Cardiac fibroblast (primary cell): ENCODE data around the gene TLR10.
"Not testable (repeated sequence)": the region's sequence is repeated elsewhere in the genome, so short reads cannot be mapped to it uniquely, and the experiment has no call there.

ENCODE experiments used
- DNase-seq, 2 donors: peaks; one replicate each; pipeline versions ENCODE4 v3.0.0 to v3.0.0-alpha.2; 2010; ENCODE audit warnings: low read depth in 2 of 2
- H3K4me3 ChIP-seq, 2 donors: replicated peaks in 1 of 2; 1 replicate in 1 of 2; 2 replicates in 1 of 2; pipeline ENCODE4 v1.5.1; 2011; ENCODE audit warnings: low read depth in 2 of 2, low read length in 2 of 2, mild to moderate bottlenecking in 2 of 2, moderate library complexity in 1 of 2
- TF ChIP-seq, protein P1 (sequence below): IDR thresholded peaks from one replicate; pipeline ENCODE4 v1.5.1; 2011; ENCODE audit warnings: low read depth, mild to moderate bottlenecking, low read length, inconsistent platforms

Gene TLR10

DNA sequence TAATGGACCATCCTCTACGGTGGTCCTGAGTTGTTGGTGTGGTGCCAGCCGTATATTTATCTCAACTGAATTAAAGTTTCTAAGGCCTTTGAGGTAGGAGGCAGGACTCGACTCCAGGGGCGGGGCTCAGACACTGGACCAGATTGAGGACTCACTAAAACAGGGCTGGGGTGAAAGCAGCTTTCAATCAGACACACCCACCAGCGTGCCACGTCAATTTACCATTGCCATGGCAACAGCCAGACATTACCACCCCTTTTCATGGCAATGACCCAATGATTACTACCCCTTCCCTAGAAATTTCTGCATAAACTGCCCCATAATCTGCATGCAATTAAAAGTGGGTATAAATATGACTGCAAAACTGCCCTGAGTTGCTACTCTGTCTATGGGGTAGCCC is 28.5 kb upstream of the TLR10 start:
- TF ChIP-seq, protein P1, sequence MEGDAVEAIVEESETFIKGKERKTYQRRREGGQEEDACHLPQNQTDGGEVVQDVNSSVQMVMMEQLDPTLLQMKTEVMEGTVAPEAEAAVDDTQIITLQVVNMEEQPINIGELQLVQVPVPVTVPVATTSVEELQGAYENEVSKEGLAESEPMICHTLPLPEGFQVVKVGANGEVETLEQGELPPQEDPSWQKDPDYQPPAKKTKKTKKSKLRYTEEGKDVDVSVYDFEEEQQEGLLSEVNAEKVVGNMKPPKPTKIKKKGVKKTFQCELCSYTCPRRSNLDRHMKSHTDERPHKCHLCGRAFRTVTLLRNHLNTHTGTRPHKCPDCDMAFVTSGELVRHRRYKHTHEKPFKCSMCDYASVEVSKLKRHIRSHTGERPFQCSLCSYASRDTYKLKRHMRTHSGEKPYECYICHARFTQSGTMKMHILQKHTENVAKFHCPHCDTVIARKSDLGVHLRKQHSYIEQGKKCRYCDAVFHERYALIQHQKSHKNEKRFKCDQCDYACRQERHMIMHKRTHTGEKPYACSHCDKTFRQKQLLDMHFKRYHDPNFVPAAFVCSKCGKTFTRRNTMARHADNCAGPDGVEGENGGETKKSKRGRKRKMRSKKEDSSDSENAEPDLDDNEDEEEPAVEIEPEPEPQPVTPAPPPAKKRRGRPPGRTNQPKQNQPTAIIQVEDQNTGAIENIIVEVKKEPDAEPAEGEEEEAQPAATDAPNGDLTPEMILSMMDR, result no peak
- H3K4me3 ChIP-seq, result no peak overlapping the region
- no peak for DNase-seq

DNA sequence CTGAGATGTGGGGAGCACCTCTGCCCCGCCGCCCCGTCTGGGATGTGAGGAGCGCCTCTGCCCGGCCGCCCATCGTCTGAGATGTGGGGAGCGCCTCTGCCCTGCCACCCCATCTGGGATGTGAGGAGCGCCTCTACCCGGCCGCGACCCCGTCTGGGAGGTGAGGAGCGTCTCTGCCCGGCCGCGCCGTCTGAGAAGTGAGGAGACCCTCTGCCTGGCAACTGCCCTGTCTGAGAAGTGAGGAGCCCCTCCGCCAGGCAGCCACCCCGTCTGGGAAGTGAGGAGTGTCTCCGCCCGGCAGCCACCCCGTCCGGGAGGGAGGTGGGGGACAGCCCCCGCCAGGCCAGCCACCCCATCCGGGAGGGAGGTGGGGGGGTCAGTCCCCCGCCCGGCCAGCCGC is 24.7 kb upstream of the TLR10 start:
- not testable (repeated sequence) for DNase-seq, H3K4me3 ChIP-seq

DNA sequence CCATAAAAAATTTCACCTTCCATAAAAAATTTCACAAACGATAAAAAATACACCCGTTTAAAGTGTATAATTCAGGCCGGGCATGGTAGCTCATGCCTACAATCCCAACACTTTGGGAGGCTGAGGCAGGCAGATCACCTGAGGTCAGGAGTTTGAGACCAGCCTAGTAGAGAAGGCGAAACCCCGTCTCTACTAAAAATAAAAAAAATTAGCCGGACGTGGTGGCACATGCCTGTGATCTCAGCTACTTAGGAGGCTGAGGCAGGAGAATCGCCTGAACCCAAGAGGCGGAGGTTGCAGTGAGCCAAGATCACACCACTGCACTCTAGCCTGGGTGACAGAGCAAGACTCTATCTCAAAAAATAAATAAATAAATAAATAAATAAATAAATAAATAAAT is 23.5 kb upstream of the TLR10 start:
- not testable (repeated sequence) for H3K4me3 ChIP-seq

DNA sequence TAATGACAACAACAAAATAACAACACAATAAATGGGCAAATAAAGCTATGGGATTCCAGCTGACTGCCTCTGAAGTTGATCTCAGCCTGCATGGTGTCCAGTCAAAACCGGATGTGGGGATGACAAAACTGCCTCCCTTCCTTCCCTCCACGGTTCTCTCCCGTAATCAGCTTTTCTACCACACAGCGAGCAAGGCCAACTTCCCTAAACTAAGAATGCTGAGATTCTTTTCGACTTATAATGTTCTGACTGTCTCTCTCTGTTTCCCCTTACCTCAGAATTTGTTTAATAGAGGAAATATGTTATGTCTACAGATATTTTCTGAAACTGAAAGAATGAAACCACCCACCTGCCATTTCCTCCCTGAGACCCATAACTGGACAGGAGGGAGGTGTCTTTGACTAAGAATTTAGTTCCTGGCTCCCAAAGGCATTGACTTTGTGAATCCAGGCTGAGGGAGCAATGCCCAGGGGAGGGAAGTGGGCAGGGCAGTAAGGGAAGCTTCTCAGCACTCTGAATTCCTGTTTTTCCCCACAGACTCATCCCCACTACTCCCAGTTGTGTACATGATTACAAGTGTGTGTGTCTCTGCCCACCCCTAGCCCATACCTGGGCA is 22.8 kb upstream of the TLR10 start:
- peak; percentile 39 to 62 for DNase-seq
- TF ChIP-seq, protein P1, result no peak
- H3K4me3 ChIP-seq, result peak overlapping the region in 1 of 2 donors; percentile 32

More for the DNA sequence above, 23.5 kb upstream of the TLR10 start:
- not testable (repeated sequence) for DNase-seq

DNA sequence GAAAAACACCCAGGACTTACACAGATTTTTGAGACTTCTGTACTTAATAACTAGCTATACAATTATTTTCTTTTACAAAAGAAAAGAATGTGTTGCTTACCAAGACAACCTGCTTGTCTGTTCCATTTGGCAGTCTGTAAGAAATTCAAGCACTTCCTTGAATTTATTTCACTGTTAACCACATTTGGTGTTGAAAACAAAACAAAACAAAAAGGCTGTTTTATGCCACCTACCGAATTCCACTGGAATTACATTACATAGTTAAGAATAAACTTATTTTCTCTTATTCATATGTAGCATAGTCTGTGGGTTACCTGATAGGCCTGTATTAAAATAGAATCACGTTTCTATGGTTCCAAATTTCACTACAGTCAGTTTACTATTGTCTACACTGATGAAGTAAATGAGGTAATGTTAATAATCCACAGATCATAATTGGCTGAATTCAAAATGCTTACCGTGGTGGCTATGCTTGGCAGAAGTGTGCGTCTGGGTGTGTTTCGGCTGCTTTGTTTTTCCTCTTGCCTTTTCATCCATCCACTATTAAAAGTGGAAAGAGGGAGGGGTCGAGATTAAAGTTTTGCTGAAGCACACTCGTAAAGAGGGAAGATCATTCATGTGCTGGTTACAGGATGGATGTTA is 22.0 kb upstream of the TLR10 start, which contains the start of gene TLR1:
Gene TLR1 (minus strand): TSS at position 138 of the 642 bp plus-strand sequence. CDS start 5,960 bp downstream, outside the sequence.
- H3K4me3 ChIP-seq, result peak within 1 kb of the TSS; percentile 6 to 32
- peak; percentile 81 to 83 for DNase-seq
- TF ChIP-seq, protein P1, result peak; percentile 45

DNA sequence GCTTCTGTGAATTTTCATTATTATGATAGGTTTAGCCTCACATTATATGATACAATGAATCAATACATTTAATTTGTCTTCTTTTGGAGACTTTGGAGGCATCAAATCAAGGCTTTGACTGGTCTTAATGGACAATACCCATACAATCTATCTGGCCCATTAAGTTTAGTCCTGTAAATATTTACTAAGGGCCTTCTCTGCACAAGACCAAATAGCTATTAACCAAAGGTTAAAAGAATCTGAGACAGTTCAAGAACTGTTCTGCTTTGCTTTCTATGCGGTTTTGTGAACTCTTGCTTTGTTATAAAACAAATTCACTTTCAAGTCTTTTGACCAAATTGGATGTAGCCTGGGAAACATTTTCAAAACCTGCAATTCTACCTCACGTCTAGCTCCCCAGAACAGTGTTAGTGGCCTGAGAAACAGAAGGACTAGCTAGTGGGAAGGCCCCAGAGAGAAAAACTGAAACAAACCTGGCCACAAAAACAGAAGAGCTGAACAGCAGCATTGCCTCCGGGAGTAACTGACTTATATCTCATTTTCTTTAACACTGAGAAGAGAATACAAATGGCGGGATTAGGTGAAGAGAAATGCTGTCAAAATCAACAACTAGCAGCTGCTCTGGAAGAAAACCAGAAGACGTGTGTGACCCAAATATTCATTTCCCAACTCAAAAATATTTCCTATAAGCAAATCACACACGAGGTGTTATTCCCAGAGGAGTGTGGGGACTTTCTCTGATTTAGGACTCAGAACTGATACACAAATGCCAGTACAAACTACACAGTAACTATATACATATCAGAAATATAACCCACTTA is 21.3 kb upstream of the TLR10 start:
- DNase-seq, result peak in 1 of 2 donors; percentile 58
- TF ChIP-seq, protein P1, result no peak
- H3K4me3 ChIP-seq, result peak overlapping the region; percentile 1 to 6

DNA sequence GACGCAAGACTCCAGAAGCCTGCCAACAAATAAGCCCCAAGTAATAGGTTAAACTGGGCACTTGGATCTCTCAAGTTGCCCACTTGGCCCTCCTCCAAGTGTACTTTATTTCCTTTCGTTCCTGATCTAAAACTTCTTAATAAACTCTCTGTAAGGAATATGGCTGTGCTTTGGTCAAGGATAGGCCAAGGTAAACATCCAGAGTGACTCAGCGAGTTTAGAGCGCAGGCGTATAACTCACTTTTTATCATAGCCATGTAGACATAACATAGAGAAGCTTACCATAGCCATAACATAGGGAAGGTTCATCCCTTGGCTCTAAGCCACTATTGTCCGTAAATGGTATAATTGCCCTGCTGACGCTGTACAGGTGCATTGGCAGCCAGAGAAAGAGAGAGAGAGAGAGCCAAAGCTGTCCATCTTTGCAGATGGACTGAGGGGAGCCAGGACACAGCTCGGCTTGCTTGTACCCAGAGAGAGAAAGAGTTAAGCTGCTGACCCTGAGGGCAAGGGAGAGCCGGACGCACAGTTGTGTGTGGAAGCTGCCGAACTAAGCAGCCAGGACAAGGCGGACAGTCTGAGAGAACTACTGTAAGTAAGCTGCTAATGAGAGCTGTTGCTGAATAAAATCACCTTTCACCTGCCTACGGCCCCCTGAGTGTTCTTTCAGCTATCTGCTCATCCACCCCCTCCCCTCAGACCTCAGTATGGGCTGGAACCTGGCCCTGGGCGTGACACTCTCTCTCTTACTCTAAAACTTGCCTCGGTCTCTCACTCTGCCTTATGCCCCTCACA is 20.0 kb upstream of the TLR10 start:
- DNase-seq, result no peak
- TF ChIP-seq, protein P1, result no peak

More for the DNA sequence above, 20.0 kb upstream of the TLR10 start:
- H3K4me3 ChIP-seq, result no peak overlapping the region
